DMS153 (cell line): ENCODE data around the gene OBSCN.
A peak's percentile ranks its signal among the peaks of the same experiment; 100 is the strongest.

Experiments used
- DNase-seq: peaks from one replicate; lab custom pipeline; 2025; lab: John Stamatoyannopoulos, UW

The OBSCN gene

DNA sequence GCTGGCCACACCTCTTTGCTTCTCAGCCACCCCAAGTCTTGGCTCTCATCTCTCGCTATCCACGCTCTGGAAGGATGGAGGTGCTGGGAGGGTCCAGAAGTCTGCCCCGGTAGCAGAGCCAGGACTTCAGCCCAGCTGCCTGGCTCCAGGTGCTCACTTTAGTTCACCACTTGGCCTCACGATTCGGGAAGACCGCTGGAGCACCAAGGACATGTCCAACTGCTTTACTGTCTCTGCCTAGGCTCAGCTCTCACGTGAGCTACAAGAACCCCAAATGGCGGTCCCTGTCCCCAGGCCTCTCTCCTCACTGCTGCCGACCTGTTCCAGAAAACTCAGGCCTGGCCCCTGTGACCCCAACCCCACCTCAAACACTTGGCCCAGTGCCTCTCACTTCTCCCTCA is 195.4 kb downstream of the OBSCN start:
- no peak for DNase-seq

DNA sequence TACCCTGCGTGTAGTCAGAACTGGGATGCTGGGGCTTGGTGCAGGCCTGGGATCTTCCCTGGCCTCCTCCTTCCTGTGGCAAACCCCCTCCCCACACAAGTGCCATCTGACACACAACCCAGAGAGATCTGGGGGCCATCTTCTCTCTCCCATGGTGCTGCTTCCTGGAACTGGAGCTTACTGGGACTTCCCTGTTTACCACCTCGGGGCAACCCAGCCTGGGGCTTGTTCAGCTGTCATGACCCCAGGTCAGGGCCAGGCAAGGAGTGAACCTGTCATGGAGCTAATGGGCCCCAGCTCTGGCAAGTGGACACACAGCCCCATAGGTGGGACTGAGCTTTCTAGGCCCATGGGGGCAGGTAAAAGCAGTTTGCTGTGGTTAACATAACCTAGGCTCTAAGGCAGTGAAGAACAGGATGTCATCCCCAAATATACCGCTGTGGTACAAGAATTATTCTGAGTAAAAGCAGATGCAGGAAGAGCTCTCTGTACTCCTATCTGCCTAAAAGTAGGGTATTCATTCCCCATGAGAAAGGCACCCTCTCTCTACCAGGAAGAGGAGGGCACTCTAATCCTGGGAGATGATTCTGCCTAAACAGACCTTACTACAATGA is 196.4 kb downstream of the OBSCN start:
- no peak for DNase-seq

DNA sequence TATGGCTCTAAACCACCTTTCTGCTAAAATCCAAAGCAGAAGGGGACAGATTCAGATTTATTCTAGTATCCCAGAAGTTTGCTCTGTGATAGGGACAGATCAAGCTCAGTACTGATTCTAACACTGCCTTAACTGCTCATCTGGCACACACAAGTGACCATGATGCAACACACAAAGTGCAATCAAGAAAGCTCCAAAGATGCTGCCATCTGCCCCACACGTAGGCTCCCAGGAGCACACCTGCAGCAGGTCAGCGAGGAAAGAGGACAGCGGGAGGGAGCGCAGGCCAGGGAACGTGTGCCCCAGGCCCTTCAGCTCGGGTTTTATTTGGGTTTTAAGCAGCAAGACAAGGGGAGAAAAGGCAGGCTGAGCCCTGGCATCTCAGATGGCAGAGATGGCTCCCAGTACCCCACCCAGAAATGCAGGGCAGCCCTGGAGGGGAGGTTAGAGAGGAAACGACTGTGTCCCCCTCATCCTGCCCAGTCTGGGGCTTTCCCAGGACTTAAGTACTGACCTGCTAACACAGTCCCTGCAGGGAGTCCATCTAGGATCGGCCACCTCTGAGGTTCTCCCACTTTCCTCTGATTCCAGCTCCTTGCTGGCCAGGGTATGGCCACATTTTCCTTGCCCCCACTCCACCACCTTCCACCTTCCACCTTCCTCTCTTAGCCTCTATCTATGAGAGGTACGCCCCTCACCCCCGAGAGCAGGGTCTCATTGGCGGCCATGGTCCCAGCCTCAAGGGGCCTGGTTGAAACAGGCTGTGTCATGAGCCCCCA is 197.5 kb downstream of the OBSCN start:
- DNase-seq, result no peak

DNA sequence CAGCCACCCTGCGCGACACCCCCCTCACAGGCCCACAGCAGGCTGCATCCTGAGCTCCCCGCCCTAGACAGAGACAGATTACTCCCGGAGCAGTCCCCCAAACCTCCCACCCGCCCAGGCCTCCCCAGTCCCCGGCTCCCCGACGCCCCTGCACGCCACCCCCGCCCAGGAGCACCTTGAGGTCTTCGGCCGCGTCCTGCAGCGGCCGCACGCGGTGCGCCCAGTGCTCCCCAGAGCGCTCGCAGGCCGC is 198.1 kb downstream of the OBSCN start:
- DNase-seq, result no peak

DNA sequence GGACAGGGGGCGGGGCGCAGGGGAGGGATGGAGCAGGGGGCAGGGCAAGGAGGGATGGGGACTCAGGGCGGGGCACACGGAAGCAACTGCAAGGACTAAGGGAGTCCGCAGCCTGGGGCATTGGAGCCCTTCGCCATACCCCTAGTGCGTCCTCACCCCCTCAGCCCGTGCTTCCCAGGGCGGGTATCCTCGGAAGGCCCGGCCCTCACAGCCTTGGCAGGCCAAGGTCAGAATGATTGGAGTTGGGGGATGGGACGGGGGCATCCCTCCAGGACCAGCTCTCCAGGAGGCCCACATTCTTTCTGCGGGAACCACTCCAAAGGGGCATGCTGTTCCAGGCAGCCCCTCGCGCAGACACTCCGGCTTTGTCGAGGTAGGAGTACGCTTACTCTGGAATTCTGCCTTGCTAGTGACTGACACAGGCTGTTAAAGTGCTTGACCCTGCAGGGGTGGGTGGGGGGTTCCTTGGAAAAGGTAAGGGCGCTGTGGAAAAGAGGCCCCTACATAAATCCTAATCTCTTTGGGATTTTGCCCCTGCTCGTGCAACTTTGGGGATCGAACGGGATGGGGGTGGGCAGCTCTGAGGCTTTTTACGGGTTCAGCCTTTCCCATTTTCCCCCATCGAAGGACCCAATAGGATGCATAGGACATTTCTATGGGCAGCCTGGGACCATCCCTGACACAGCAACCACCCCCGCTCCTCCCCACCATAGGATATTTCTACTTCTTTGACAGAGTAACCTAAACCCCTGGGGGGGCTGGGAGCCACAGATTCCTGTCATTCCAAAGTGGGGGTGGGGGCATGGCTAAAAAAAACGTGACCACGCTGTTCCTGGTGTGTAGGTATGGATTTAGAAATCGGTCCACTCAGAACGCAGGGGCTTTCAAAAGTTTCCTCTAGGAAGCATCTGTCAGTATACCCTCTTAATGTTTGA is 199.5 kb downstream of the OBSCN start:
- no peak for DNase-seq

DNA sequence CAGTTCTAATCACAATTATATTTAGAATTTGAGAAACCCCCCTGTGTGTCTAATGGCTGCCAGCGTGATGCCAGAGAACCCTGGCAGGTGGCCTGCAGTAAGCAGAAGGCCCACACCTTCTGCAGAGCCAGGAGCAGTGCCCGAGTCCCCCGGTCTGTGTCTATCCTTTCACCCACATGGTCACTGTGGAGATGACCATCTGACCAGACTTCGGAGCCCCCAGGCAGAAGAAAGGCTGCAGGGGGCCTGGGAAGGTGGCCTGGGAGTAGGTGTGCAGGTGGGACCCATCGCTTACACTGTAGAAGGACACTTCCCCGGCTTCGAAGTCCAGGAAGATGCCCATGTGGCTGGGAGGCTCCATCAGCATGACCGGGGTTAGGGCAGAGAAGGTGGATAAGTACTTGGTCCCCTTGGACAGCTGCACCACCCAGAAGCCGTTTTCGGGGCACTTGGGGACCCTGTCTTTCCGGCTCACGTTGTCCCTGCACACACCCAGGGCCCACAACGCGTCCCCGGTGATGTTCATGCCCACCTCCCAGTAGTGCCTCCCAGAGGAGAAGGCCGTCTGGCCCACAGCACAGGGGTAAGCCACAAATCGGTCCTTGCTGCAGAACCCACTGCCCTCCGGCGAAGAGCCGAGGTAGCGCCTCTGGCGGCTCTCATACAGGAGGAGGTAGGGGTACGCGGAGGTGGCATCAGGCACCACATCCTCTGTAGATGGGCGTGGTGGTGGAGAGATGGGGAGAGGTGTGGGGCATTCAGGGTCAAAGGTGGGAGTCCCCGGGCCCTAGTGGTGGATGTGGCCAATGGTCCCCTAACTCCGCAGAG is 200.4 kb downstream of the OBSCN start:
- no peak for DNase-seq

DNA sequence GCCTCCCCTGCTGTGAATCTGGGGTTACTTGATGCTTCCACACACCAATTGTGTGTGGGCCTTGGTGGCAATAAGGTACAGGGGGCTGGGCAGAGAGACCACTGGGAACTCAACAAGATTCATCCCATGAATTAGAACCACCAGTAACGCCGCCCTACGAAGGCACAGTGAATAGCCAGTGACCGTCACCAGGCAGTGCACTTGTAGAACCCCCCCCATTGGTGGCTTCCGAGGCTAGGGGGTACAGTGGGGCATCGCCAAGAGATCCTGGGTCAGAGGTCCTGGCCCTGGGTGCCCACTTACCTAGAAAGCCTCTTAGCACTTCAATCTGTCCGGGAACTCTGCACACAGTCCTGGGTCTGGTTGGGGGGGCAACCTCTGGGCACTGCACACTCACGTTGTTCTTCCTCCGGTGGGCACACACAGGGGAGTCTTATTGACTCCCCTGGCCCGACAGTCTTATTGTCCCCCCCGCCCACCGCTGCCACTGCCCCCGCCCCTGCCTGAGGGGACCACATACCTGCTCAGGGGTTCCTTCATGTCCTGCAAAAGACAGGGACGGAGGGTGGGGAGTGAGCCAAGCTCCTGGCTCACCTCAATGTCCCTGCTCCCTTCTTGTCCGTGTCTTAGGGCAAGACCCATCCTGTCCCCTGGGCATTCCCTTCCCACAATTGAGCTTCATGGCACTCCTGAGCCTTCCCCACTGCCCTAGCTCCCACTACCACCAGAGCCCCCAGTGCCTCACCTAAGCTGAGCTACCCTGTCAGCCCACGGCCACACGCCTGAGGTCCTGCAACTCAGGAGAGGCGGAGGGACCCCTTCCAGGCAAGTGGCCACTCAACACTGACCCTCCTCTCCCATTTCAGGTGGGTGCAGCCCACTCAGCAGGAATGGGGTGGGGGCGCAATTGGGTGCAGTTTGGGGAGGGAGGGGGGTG is 201.3 kb downstream of the OBSCN start:
- no peak for DNase-seq

DNA sequence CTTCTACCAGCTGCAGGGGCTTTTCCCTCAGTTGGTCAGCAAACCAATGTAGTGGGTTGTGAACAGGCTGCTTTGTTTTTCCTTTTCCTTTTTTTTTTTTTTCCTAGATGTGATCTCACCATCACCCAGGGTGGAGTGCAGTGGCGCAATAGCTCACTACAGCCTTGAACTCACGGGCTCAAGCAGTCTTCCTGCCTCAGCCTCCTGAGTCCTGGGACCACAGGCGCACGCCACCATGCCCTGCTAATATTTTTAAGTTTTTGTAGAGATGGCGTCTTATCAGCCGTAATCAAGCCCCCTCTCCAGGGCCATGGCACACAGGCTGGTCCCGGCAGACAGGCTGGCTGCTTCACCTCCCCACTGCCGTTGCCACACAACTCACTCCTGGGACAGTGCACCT is 202.2 kb downstream of the OBSCN start:
- DNase-seq, result no peak

DNA sequence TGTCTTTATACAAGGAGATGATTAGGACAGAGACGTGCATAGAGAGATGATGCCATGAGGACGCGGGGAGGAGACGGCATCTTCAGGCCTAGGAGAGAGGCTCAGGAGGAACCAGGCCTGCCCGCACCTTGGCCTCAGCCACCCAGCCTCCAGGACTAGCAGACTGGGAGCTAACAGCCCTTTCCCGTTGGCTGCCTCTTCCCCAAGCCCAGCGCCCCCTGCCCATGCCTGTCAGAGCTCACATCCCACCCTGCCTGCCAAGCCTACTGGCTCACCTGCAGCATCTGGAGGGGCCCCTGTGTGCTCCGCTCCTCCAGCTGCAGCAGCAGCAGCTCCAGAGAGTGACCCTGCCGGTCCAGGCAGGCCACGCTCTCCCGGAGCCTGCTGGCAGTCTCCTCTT is 202.8 kb downstream of the OBSCN start:
- no peak for DNase-seq

DNA sequence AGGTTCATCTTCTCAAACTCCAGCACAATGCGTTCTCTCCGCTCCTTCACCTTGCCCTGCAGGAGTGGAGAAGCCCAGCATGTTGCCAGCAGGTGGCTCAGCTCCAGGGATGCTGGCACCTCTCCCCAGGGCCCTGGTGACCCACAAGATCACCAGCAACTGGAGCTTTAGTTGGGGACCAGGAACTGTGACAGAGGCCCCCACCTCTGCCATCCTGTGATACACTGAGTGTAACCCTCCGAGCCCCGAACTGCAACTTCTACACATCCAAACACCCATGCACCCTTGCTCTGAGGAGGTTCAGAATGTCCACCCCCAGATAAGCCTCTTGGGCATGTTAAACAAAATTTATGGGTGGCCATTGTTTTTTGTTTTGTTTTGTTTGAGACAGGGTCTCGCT is 203.3 kb downstream of the OBSCN start:
- no peak for DNase-seq

DNA sequence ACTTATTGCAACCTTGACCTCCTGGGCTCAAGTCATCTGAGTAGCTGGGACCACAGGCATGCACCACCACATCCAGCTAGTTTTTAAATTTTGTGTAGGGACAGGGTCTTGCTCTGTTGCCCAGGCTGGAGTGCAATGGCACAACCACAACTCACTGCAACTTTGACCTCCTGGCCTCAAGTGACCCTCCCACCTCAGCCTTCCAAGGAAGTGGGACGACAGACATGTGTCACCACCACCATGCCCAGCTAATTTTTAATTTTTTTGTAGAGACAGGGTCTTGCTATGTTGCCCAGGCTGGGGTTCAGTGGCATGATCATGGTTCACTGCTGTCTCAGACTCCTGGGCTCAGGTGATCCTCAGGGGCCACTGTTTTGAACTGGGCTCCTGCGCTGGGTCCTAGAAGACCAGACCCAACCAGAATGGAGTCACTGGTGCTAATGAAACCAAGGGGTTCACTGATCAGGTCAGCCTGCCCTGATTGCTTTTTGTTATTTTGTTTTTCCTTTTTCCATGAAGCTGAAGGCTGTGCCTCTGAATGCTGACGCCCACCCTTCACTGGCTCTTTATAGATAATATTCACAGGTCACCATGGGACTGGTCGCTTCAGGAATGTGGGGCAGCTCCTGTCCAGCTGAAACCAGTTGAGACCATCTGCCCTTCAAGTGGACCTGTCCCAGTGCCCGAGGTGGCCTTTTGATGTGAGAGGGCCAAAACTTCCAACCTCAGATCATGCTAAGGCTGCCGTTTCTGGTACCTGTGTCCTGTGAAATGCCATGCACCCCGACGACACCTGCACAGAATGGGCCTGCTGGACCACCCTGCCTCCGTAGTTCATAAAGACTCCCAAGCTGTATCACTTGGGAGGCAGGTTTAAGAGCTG is 203.9 kb downstream of the OBSCN start:
- no peak for DNase-seq

DNA sequence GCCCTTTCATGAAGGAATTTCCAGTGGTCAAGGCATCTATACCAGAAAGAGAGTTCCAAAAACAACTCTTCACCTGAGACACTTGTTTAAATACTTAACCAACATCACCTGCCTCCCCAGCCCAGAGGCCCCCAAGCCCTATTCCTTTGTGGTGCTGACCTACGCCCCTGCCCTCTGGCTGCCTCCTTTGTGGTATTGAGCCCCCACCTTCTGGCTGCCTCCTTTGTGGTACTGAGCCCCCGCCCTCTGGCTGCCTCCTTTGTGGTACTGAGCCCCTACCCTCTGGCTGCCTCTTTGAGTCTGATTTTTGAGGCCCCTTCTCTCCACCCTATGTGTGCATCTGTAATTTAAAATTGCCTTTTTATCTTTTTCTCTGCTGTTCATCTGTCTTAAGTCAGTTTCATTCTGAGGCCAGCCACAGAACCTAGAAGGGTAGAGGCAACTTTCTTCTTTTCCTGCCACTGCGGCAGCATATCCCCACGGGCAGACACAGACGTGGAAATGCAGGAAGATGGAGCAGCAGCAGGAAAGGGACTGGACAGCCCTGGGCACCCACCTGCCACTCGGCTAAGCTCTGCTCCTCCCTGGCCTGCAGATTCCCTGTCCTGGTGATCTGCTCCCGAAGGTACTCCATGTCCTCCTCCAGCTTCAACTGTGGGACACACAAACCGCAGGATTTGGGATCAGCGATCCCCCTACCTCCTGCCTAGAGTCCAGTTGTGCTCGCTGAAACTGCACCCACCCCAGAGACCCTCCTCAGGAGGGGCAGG is 205.6 kb downstream of the OBSCN start:
- DNase-seq, result no peak

DNA sequence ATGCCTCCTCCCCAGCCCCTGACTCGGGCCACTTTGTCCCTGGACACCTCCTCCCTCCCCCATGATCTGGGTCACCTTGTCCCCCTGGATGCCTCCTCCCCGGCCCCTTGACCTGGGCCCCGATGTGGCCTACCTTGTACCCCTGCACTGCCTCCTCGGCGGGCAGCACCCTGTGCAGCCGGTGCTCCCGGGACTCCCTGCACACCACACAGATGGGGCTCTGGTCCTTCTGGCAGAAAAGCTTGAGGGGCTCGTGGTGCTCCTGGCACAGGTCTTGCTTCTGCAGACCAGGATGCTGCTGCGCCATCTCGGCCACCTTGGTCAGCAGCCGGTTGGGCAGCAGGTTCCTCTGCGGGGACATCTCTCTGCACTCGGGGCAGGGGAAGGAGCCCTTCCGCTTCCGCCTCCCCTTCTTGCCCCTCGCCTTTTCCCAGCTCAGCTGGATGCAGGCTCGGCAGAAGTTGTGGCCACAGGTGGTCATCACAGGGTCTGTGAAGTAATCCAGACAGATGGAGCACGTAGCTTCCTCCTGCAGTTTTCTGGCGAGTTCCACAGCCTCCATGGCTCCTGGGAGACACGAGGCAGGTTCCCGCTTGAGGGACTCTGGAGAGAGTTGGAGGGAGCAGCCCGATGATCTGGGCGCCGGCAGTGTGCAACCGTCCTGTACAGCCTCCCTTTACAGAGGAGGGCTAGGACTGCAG is 206.8 kb downstream of the OBSCN start:
- DNase-seq, result no peak

DNA sequence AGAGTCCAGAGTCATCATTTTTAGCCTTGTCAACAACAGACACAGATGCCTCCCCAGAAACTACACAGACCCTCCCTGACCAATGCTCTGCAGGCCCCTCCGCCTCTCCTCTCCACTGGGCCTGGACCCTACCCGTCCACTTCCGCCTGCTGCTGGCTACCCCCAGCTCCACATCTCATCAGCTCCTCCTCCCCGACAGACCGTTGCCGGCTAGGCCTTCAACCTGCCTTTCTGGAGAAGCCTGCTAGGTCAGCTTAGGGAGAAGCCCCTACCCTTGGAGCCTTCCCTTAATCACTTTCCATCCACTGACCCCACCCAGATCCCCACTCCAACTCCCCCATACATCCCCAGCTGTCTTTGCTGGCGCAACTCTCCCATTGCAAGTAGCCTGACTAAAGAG is 207.4 kb downstream of the OBSCN start:
- DNase-seq, result no peak

DNA sequence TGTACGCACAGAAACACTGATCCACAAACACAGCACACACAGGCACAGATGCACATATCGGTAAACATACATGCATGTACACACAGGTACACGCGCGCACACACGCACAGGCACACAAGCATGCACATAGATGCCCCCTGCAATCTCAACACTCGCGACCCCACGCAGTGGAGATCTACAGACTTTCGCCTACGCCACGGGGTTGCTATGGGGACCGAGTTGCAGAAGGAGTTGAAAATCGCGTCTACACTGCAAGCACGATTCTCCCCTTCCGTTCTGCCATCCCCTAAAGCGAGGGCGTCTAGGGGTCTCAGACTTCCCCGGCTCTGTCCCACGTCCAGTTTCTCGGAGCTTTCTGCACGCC is 208.0 kb downstream of the OBSCN start:
- DNase-seq, result no peak

DNA sequence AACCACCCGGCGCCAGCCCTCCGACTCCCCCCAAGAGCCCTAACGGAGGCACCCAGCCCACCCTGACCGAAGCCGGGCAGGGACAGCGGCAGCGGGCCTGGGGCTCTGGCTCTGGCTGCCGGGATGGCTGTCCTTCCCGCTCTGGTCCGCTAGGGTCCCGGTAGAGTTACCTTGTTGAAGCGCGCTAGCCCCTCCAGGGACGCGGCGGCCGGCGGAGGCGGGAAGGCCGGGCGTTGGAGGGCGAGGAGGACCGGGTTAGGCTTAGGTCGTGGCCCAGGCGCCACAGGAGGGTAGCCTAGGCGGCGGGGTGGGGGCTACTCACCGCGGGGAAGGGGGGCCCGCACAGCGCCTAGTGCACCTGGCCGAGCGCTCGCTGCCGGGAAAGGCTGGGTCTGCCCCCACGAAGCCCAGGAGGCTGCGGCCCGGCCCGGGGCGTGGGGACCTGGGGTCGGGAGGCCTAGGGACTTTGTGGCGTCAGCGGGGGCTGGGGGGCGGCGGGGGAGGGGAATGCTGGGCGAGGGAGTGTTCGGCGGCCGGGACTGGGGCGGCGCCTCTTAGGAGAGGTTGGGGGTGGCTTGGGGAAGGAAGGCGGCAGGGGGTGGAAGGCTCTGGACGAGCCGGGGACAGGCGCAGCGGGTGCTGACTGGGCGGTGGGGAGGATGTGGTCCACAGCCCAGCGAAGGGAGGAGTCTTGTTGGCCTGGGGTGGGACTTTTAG is 208.5 kb downstream of the OBSCN start, which contains the start of gene TRIM17:
TSS of gene TRIM17 (minus strand) at position 645 of the 717 bp plus-strand sequence. CDS start 1,789 bp downstream, outside the sequence.
- DNase-seq, result peak; percentile 26

DNA sequence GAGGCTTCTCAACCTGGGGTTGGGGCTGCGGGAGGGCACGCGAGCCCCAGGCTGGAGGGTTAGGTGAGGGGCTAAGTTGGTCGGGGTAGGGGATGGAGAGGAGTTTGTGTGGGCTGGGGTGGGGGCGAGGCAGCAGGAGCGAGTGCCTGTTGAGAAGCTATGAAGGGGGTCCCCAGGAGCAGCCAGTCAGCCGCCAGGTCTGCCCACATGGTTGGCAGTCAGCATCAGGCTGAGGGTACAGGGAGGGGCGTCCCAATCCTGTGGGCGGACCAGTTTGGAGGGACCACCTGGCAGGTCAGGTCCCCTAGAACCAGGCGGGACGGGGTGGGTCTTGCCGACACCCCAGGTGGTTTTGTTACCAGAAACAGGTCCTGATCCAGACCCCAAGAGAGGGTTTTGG is 209.2 kb downstream of the OBSCN start:
- DNase-seq, result no peak
